GM23248 (cell line): ENCODE data around the gene PRR33. TPM values are rescaled to one million over a fixed set of nuclear protein-coding genes. Genes with fewer than 3 reads are reported as not detected.

Source experiments
- DNase-seq: peaks from one replicate; pipeline ENCODE4 v3.0.0-alpha.2; 2015
- H2AFZ ChIP-seq: fragments of 200-600 bp; sonication (generic); 2 replicates; pipeline ENCODE4 v1.6.1; 2016; ENCODE audit warnings: antibody characterized with exemption
- H3F3A ChIP-seq: fragments of 200-600 bp; sonication (generic); 2 replicates; pipeline ENCODE4 v1.6.1; 2016; ENCODE audit warnings: mild to moderate bottlenecking, antibody characterized with exemption, mixed run types; ENCODE audit not compliant: insufficient read depth
- H3K27ac ChIP-seq: fragments of 200-600 bp; sonication (generic); 2 replicates; pipeline ENCODE4 v1.5.1; 2016; ENCODE audit warnings: mild to moderate bottlenecking
- H3K27me3 ChIP-seq: fragments of 200-600 bp; sonication (generic); replicated peaks from 2 replicates; pipeline ENCODE4 v1.6.1; 2016; ENCODE audit warnings: mild to moderate bottlenecking; ENCODE audit not compliant: insufficient read depth
- H3K36me3 ChIP-seq: fragments of 200-600 bp; sonication (generic); 2 replicates; pipeline ENCODE4 v1.6.1; 2016; ENCODE audit warnings: low read depth, mild to moderate bottlenecking
- H3K4me1 ChIP-seq: fragments of 200-600 bp; sonication (generic); 2 replicates; pipeline ENCODE4 v1.6.1; 2016; ENCODE audit warnings: mild to moderate bottlenecking; ENCODE audit not compliant: insufficient read depth
- H3K4me2 ChIP-seq: fragments of 200-600 bp; sonication (generic); one replicate; pipeline ENCODE4 v1.6.1; 2016; ENCODE audit warnings: mild to moderate bottlenecking; ENCODE audit not compliant: unreplicated experiment
- H3K4me3 ChIP-seq: fragments of 200-600 bp; sonication (generic); 2 replicates; pipeline ENCODE4 v1.5.1; 2016; ENCODE audit warnings: mild to moderate bottlenecking
- H3K79me2 ChIP-seq: fragments of 200-600 bp; sonication (generic); 2 replicates; pipeline ENCODE4 v1.6.1; 2016; ENCODE audit warnings: mild to moderate bottlenecking; ENCODE audit not compliant: insufficient read depth
- H3K9ac ChIP-seq: fragments of 200-600 bp; sonication (generic); 2 replicates; pipeline ENCODE4 v1.6.1; 2016; ENCODE audit warnings: mild to moderate bottlenecking
- H3K9me2 ChIP-seq: fragments of 200-600 bp; sonication (generic); 2 replicates; pipeline ENCODE4 v1.6.1; 2016; ENCODE audit warnings: mixed run types, mild to moderate bottlenecking, moderate library complexity; ENCODE audit not compliant: insufficient read depth
- H3K9me3 ChIP-seq: fragments of 200-600 bp; sonication (generic); one replicate; pipeline ENCODE4 v1.6.1; 2017; ENCODE audit warnings: low read depth
- H4K20me1 ChIP-seq: fragments of 200-600 bp; sonication (generic); 2 replicates; pipeline ENCODE4 v1.6.0; 2016; ENCODE audit not compliant: insufficient read depth
- EZH2 ChIP-seq: fragments of 200-600 bp; sonication (generic); IDR thresholded peaks from 2 replicates; pipeline ENCODE4 v1.6.1; 2018; ENCODE audit warnings: antibody characterized with exemption, mild to moderate bottlenecking; ENCODE audit not compliant: insufficient read depth, poor library complexity, severe bottlenecking
- EZH2phosphoT487 ChIP-seq: fragments of 200-600 bp; sonication (generic); IDR thresholded peaks from 2 replicates; pipeline ENCODE4 v1.6.1; 2018; ENCODE audit warnings: antibody characterized with exemption, moderate library complexity, mild to moderate bottlenecking, low read depth; ENCODE audit not compliant: insufficient read depth
- WGBS, 2 experiments: methylation state at CpG; one replicate each; pipeline ENCODE4 v1.1.6; 2015 to 2017; ENCODE audit warnings: low lambda C conversion rate in 2 of 2, low coverage in 1 of 2; ENCODE audit errors: missing lambda C conversion rate in 2 of 2; 5-methylcytosine and 5-hydroxymethylcytosine counted together
- in situ Hi-C: fragments of 300-500 bp; cut with MboI; formaldehyde crosslinking; loops from 2 replicates; pipeline ENCODE4 v1.15.0; 2020
- microRNA-seq: library from miRNA; unstranded; fragments of <30 nt; microRNA quantifications from one replicate; pipeline ENCODE4, GENCODE V29; 2016; ENCODE audit warnings: borderline number of aligned reads
- polyA plus RNA-seq: library from polyadenylated mRNA; unstranded; fragments of >200 nt; fragmentation: Nextera tagmentation; extraction: Ambion mirVana; gene quantifications from 2 replicates; pipeline ENCODE4 v1.2.1, GENCODE V29; 2016
- small RNA-seq: library from RNA; depleted of rRNA; stranded (forward); fragments of <200 nt; gene quantifications from one replicate; pipeline ENCODE3, GENCODE V24; 2014; ENCODE audit warnings: low read depth, low replicate concordance
- total RNA-seq: library from RNA; depleted of rRNA; stranded (reverse); fragments of >200 nt; shearing (Covaris generic); gene quantifications from 2 replicates; pipeline ENCODE4 v1.2.3, GENCODE V29; 2014; rRNA removed

The PRR33 gene
- total and polyA plus RNA-seq, 2 experiments from 2014 or later = not detected

DNA sequence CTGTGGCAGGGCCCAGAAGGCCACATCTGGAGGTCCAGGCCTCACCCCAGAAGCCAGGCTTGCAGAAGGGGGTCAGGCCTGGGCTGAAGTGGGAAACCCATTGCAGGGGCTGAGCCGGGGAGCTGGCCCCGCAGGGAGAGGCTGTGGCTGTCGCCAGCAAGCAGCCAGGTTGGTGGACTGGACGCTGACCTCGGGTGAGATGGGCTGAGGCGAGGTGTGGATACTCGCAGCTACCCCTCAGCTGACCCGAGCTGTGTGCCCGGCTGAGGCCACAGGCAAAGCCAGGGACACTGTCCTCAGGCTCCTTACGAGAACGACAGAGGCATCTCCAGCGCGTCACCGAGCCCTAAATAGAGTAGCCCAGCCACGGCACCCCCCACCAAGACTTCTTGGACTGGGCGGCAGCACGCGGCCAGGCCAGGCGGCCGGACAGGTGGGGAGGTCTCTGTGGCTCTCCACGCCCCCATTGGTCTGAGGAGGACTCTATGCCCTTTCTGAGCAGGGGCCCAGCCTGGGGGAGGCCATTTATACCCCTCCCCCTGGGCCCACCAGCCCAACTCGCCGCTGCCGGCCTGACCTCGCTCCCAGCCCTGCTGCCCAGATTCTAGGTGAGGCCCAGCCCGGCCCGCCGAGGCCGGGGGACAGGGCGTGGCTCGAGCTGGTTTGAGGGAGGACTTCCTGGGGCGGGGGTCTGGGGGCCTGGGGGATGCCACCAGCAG, 53.1 kb downstream of the PRR33 start, which contains the start of gene TNNI2:
Gene TNNI2 (plus strand): TSS at position 556 of the 719 bp plus-strand sequence. CDS start 716 bp downstream, outside the sequence.
- no peaks in the 10 kb centered on the region for H3K9me2 ChIP-seq
- H3K4me3 ChIP-seq = no peak within 1 kb of the TSS
- H4K20me1 ChIP-seq = no peaks in the 10 kb centered on the region
- no peak within 1 kb of the TSS for H3K4me2 ChIP-seq
- no peak for DNase-seq
- 64 to 78% methylated on average over 16 to 32 of the region's 32 CpGs for WGBS, 2 experiments
- H3K9me3 ChIP-seq = no peaks in the 10 kb centered on the region
- H3F3A ChIP-seq = no peaks in the 10 kb centered on the region
- no peaks in the 10 kb centered on the region for H3K36me3 ChIP-seq
- TF ChIP-seq EZH2 (no peak), EZH2phosphoT487 (no peak)
- H3K9ac ChIP-seq = no peak within 1 kb of the TSS
- no peaks in the 10 kb centered on the region for H3K79me2 ChIP-seq
- in situ Hi-C loops = no loop called here
- no peak within 1 kb of the TSS for H3K27ac ChIP-seq
- H3K4me1 ChIP-seq = no peaks in the 10 kb centered on the region
- no peaks in the 10 kb centered on the region for H3K27me3 ChIP-seq
- H2AFZ ChIP-seq = no peak within 1 kb of the TSS

Small RNA genes within 50 kb of the gene (microRNA-seq; reads per million reads assigned to microRNA genes)
- gene MIR4298 (not detected), gene MIR7847 (not detected)

Small RNA genes within 50 kb of the gene (small RNA-seq; reads per million reads assigned to genes)
- gene AC051649.1 = not detected
- not detected for gene MIR4298

Other genes starting within 250 kb of the PRR33 start
- not detected in 2 replicates for gene KRTAP5-6, start 194.7 kb downstream of the PRR33 start, total RNA-seq
- not detected in 2 replicates for gene KRTAP5-6, start 194.7 kb downstream of the PRR33 start, polyA plus RNA-seq
- 1.6 and 67.4 TPM in 2 replicates for gene IFITM10, start 141.3 kb downstream of the PRR33 start, total RNA-seq
- 0.41 and 0.53 TPM in 2 replicates for gene IFITM10, start 141.3 kb downstream of the PRR33 start, polyA plus RNA-seq
- 305 and 338 TPM in 2 replicates for gene CTSD, start 128.0 kb downstream of the PRR33 start, total RNA-seq
- gene CTSD, start 128.0 kb downstream of the PRR33 start, polyA plus RNA-seq = 321 and 327 TPM in 2 replicates
- not detected in 2 replicates for gene SYT8, start 56.9 kb downstream of the PRR33 start, total RNA-seq
- gene SYT8, start 56.9 kb downstream of the PRR33 start, polyA plus RNA-seq = not detected in 2 replicates
- gene TNNI2, start 52.9 kb downstream of the PRR33 start, total RNA-seq = not detected in 2 replicates
- gene TNNI2, start 52.9 kb downstream of the PRR33 start, polyA plus RNA-seq = not detected in 2 replicates
- gene LSP1, start 38.8 kb downstream of the PRR33 start, total RNA-seq = not detected in 2 replicates
- 0.36 and 1.3 TPM in 2 replicates for gene LSP1, start 38.8 kb downstream of the PRR33 start, polyA plus RNA-seq
- not detected in 2 replicates for gene TNNT3, start 27.8 kb upstream of the PRR33 start, total RNA-seq
- gene TNNT3, start 27.8 kb upstream of the PRR33 start, polyA plus RNA-seq = not detected in 2 replicates
- gene MRPL23, start 55.4 kb upstream of the PRR33 start, total RNA-seq = 47.7 and 70.6 TPM in 2 replicates
- 40.5 and 40.9 TPM in 2 replicates for gene MRPL23, start 55.4 kb upstream of the PRR33 start, polyA plus RNA-seq
- 0.25 and 2.2 TPM in 2 replicates for gene H19, start 105.9 kb upstream of the PRR33 start, total RNA-seq
- not detected in 2 replicates for gene H19, start 105.9 kb upstream of the PRR33 start, polyA plus RNA-seq
- gene IGF2, start 247.5 kb upstream of the PRR33 start, total RNA-seq = not detected in 2 replicates
- gene IGF2, start 247.5 kb upstream of the PRR33 start, polyA plus RNA-seq = 0.06 and 0.18 TPM in 2 replicates